ENCODE measurements around the gene GPN1.
"Not testable (repeated sequence)": the region's sequence is repeated elsewhere in the genome, so short reads cannot be mapped to it uniquely, and the experiment has no call there.

The GPN1 gene

GRCh38 chr2:27627963-27628766 is 685 bp upstream of the GPN1 start:
- DNase-seq (ENCODE audit: low spot score): peak; percentile 47

- not testable (repeated sequence) for DNase-seq (ENCODE audit: low spot score)
Observed at GRCh38 chr2:27630257-27630656, 1.4 kb downstream of the GPN1 start.

- no peak for DNase-seq (ENCODE audit: low spot score)
Observed at GRCh38 chr2:27634291-27634690, 5.4 kb downstream of the GPN1 start.

GRCh38 chr2:27636766-27637165 is 7.9 kb downstream of the GPN1 start:
- DNase-seq (ENCODE audit: low spot score): no peak

GRCh38 chr2:27638037-27638637 is 9.3 kb downstream of the GPN1 start:
- DNase-seq (ENCODE audit: low spot score): no peak

GRCh38 chr2:27638709-27639108 is 9.9 kb downstream of the GPN1 start:
- no peak for DNase-seq (ENCODE audit: low spot score)

- no peak for DNase-seq (ENCODE audit: low spot score)
Observed at GRCh38 chr2:27640722-27641245, 11.9 kb downstream of the GPN1 start.

- no peak for DNase-seq (ENCODE audit: low spot score)
Observed at GRCh38 chr2:27645197-27645596, 16.3 kb downstream of the GPN1 start.

GRCh38 chr2:27647289-27647688 is 18.4 kb downstream of the GPN1 start:
- DNase-seq (ENCODE audit: low spot score): no peak

GRCh38 chr2:27647737-27648136 is 18.9 kb downstream of the GPN1 start:
- no peak for DNase-seq (ENCODE audit: low spot score)

- no peak for DNase-seq (ENCODE audit: low spot score)
Observed at GRCh38 chr2:27651056-27651455, 22.2 kb downstream of the GPN1 start.

GRCh38 chr2:27652341-27652740 is 23.5 kb downstream of the GPN1 start:
- no peak for DNase-seq (ENCODE audit: low spot score)

- no peak for DNase-seq (ENCODE audit: low spot score)
Observed at GRCh38 chr2:27652790-27653189, 23.9 kb downstream of the GPN1 start.

GRCh38 chr2:27653397-27653796 is 24.5 kb downstream of the GPN1 start:
- DNase-seq (ENCODE audit: low spot score): no peak

- no peak for DNase-seq (ENCODE audit: low spot score)
Observed at GRCh38 chr2:27655155-27655951, 26.5 kb downstream of the GPN1 start.

GRCh38 chr2:27661371-27661770 is 32.5 kb downstream of the GPN1 start:
- no peak for DNase-seq (ENCODE audit: low spot score)

GRCh38 chr2:27663285-27664153 is 34.7 kb downstream of the GPN1 start, which contains the start of the genes SLC4A1AP and SUPT7L:
TSS of gene SLC4A1AP (plus strand) at chr2:27663889. CDS start at chr2:27663915, 26 bp downstream.
TSS of gene SUPT7L (minus strand) at chr2:27663614. CDS start at chr2:27662192, 1,422 bp downstream.
- DNase-seq (ENCODE audit: low spot score): peak; percentile 72

GRCh38 chr2:27664154-27664574 is 35.3 kb downstream of the GPN1 start:
- peak; percentile 14 for DNase-seq (ENCODE audit: low spot score)

GRCh38 chr2:27664622-27665363 is 35.9 kb downstream of the GPN1 start:
- no peak for DNase-seq (ENCODE audit: low spot score)

- DNase-seq (ENCODE audit: low spot score): no peak
Observed at GRCh38 chr2:27667446-27667845, 38.6 kb downstream of the GPN1 start.

GRCh38 chr2:27671235-27671634 is 42.4 kb downstream of the GPN1 start:
- no peak for DNase-seq (ENCODE audit: low spot score)
